ENCODE measurements around the gene SH3RF3.

Gene SH3RF3

GRCh38 chr2:109230941-109231420, 102.0 kb downstream of the SH3RF3 start:
- DNase-seq: peak; percentile 28
- H3K36me3 Mint-ChIP-seq (ENCODE audit: low read depth): no peaks in the 10 kb centered on the region

GRCh38 chr2:109231428-109231827, 102.4 kb downstream of the SH3RF3 start:
- H3K4me3 Mint-ChIP-seq: no peak overlapping the region
- H3K36me3 Mint-ChIP-seq (ENCODE audit: low read depth): no peaks in the 10 kb centered on the region
- peaks cover 16% of the 10 kb centered on the region for H3K9me3 Mint-ChIP-seq
- H3K27ac Mint-ChIP-seq: no peak overlapping the region
- no peaks in the 10 kb centered on the region for H3K27me3 Mint-ChIP-seq (ENCODE audit: low read depth, poor library complexity)
- H3K4me1 Mint-ChIP-seq: peaks cover 40% of the 10 kb centered on the region
- TF ChIP-seq CTCF (IDR thresholded peaks at IDR 0.05): no peak
- no peak for DNase-seq

More at GRCh38 chr2:109230941-109231420, 102.0 kb downstream of the SH3RF3 start:
- no peak overlapping the region for H3K4me3 Mint-ChIP-seq
- TF ChIP-seq CTCF (IDR thresholded peaks at IDR 0.05): no peak
- H3K27me3 Mint-ChIP-seq (ENCODE audit: low read depth, poor library complexity): no peaks in the 10 kb centered on the region
- H3K27ac Mint-ChIP-seq: peak overlapping the region; percentile 13
- H3K9me3 Mint-ChIP-seq: peaks cover 16% of the 10 kb centered on the region
- peaks cover 36% of the 10 kb centered on the region for H3K4me1 Mint-ChIP-seq

GRCh38 chr2:109231996-109232705, 103.1 kb downstream of the SH3RF3 start:
- Mint-ChIP-seq H3K36me3 (ENCODE audit: low read depth) (no peaks in the 10 kb centered on the region), H3K4me3 (no peak overlapping the region), H3K9me3 (peaks cover 16% of the 10 kb centered on the region), H3K27me3 (ENCODE audit: low read depth, poor library complexity) (no peaks in the 10 kb centered on the region), H3K27ac (no peak overlapping the region), H3K4me1 (peaks cover 48% of the 10 kb centered on the region)
- DNase-seq: no peak
- TF ChIP-seq CTCF (IDR thresholded peaks at IDR 0.05): no peak

DNA sequence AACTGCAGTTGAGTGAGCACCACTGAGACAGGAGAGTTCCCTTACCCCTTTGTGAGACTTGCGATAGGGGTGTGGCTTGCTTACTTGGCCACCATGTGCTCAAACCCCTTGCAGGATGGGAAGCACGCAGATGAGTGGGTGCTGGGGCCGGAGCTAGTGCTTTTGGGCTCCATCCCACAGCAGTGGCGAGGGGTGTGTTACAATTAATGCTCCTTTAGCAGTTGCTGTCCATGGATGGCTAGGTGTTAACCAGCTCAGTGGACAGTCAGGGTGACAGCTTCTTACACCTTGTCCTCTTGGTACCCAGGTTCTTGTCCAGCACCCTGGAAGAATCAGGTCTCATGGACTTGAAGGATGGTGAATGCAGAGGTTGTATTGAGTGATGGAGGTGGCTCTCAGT, 103.9 kb downstream of the SH3RF3 start:
- no peak overlapping the region for H3K4me3 Mint-ChIP-seq

GRCh38 chr2:109233643-109234042, 104.6 kb downstream of the SH3RF3 start:
- DNase-seq: no peak
- Mint-ChIP-seq H3K27me3 (ENCODE audit: low read depth, poor library complexity) (no peaks in the 10 kb centered on the region), H3K4me3 (no peak overlapping the region), H3K27ac (no peak overlapping the region), H3K4me1 (peaks cover 63% of the 10 kb centered on the region), H3K9me3 (peaks cover 16% of the 10 kb centered on the region), H3K36me3 (ENCODE audit: low read depth) (no peaks in the 10 kb centered on the region)
- TF ChIP-seq CTCF (IDR thresholded peaks at IDR 0.05): no peak

More for the DNA sequence above, 103.9 kb downstream of the SH3RF3 start:
- Mint-ChIP-seq H3K4me1 (peaks cover 55% of the 10 kb centered on the region), H3K9me3 (peaks cover 16% of the 10 kb centered on the region), H3K36me3 (ENCODE audit: low read depth) (no peaks in the 10 kb centered on the region), H3K27me3 (ENCODE audit: low read depth, poor library complexity) (no peaks in the 10 kb centered on the region), H3K27ac (no peak overlapping the region)
- DNase-seq: no peak
- no peak for TF ChIP-seq CTCF (IDR thresholded peaks at IDR 0.05)

GRCh38 chr2:109234355-109234754, 105.3 kb downstream of the SH3RF3 start:
- no peak overlapping the region for H3K4me3 Mint-ChIP-seq
- no peak overlapping the region for H3K27ac Mint-ChIP-seq
- H3K4me1 Mint-ChIP-seq: peaks cover 70% of the 10 kb centered on the region

More at GRCh38 chr2:109234355-109234754, 105.3 kb downstream of the SH3RF3 start:
- DNase-seq: no peak
- H3K9me3 Mint-ChIP-seq: peaks cover 16% of the 10 kb centered on the region
- no peaks in the 10 kb centered on the region for H3K36me3 Mint-ChIP-seq (ENCODE audit: low read depth)
- no peaks in the 10 kb centered on the region for H3K27me3 Mint-ChIP-seq (ENCODE audit: low read depth, poor library complexity)
- TF ChIP-seq CTCF (IDR thresholded peaks at IDR 0.05): no peak
